Measurements from ENCODE around the gene RFC4. TPM values are rescaled to one million over a fixed set of nuclear protein-coding genes. Genes with fewer than 3 reads are reported as not detected.

Gene RFC4
- total and polyA plus RNA-seq, 9 of the 15 experiments (the other 6 are each of a cell fraction or from before 2014, with no cell fraction given) = 105 to 227 (median 180) TPM

DNA sequence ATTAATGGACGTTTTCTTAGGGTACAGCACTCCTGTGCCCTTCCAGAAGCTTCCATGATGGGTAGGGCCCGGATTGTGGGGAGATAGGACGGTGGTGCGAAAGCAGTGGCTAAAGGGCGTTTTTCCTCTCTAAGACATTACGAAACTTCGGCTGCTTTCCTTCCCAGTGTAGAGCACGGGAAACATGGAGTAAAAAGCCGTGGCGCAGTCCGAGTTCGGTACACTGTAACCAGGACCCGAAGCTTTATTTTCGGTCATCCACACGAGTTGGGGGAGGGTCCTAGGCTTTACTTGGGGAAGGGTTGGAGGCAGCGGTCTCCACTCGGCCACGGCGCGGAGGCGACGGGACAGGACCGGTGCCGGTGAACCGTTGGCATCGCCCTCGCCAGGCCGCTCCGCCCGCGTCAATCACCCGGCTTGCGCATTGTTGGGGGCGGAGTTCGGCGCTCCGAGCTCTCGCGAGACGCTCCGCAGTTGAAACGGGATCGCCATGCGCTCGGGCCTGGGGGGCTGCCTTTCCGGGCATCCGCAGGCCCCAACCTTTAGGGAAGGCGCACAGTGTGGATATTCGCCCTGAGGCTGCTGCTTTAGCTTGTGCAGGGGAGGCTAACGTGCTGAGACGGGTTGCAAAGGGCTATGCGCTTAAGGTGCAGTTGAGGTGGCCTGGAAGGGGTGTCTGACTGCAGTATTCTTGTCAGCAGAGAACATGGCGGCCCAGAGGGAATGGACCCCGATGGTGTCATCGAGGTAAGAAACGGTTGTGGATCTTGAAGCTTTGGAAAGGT, 22.4 kb downstream of the RFC4 start:
- peaks cover 54% of the 10 kb centered on the region for H3K36me3 ChIP-seq (ENCODE audit: control insufficient read depth, insufficient read depth, low read length)
- peak overlapping the region; percentile 99; the same call in 1 of the 2 replicates for H2AFZ ChIP-seq (ENCODE audit: low read depth, low read length)
- ATAC-seq (peak; percentile 86), FAIRE-seq (peak; percentile 57), DNase-seq (ENCODE audit: extremely low read depth in 1 of 4, low spot score in 3 of 4) (peak; percentile 75 to 86 (median 84))
- peaks cover 4 to 18% of the 10 kb centered on the region in 2 experiments; a peak in 4 of 5 replicates for H3K4me1 ChIP-seq (replicated peaks in 1 of 2; ENCODE audit: control insufficient read depth in 2 of 2, insufficient read depth in 2 of 2, low read length in 2 of 2)
- no peaks in the 10 kb centered on the region for H3K9me3 ChIP-seq (replicated peaks; ENCODE audit: control insufficient read depth, insufficient read depth, low read depth, low read length)
- in situ Hi-C loops (cut with MboI) (no loop called here), intact Hi-C loops (cut with micrococcal nuclease) (no loop called here)
- peaks cover 66% of the 10 kb centered on the region for H3K79me2 ChIP-seq (ENCODE audit: control insufficient read depth, insufficient read depth, low read length)
- BruUV-seq (replicated peaks) = TSS peak; percentile 52
- H3K27me3 ChIP-seq (ENCODE audit: control insufficient read depth in 2 of 2, insufficient read depth in 2 of 2, low read length in 2 of 2) = no peaks in the 10 kb centered on the region
- H4K20me1 ChIP-seq (replicated peaks; ENCODE audit: control insufficient read depth, insufficient read depth, low read length) = peaks cover 54% of the 10 kb centered on the region
- 1% methylated on average over 54 of the region's 56 CpGs for WGBS (ENCODE audit: insufficient coverage, low coverage, missing lambda C conversion rate)
- H3K27ac ChIP-seq (ENCODE audit: extremely low read depth, low read depth, low read length) = peak overlapping the region; percentile 99
- no peaks in the 10 kb centered on the region for H3K9me1 ChIP-seq (ENCODE audit: control insufficient read depth, insufficient read depth, low read length)
- ChIA-PET CTCF (ENCODE audit: low intra/inter-chr PET ratio) (no interaction called here), POLR2A (interaction anchor here (0.6 to 3.3 kb wide), 73 partner anchors 8 to 1832 kb away, joined by 3 to 68 read pairs (median 5); partner anchors contain the start of genes DNAJB11, KNG1, RFC4 and RPL39L)
- peak overlapping the region; percentile 99 for H3K4me2 ChIP-seq (ENCODE audit: insufficient read depth, low read length)
- H3K4me3 ChIP-seq = peak overlapping the region; percentile 81
- peak overlapping the region; percentile 100 for H3K9ac ChIP-seq (ENCODE audit: insufficient read depth in 1 of 2, low read depth in 2 of 2, low read length in 2 of 2)
- no peak for TF ChIP-seq CBFA2T3 (IDR thresholded peaks at IDR 0.05)
- TF ChIP-seq MAFF (IDR thresholded peaks at IDR 0.05; ENCODE audit: low read length) = no peak
- TF ChIP-seq HSF4 (CRISPR knock-in tag; IDR thresholded peaks at IDR 0.05; ENCODE audit: borderline replicate concordance) = no peak
- no peak; the same call in 1 of the 2 replicates for TF ChIP-seq ZNF12 (CRISPR knock-in tag; IDR thresholded peaks at IDR 0.05)
- peak; percentile 73; the same call in 1 of the 2 replicates for TF ChIP-seq ZNF232 (CRISPR knock-in tag; IDR thresholded peaks at IDR 0.05)
- no peak for TF ChIP-seq STAT5B (CRISPR knock-in tag; IDR thresholded peaks at IDR 0.05)
- TF ChIP-seq CBFB (CRISPR knock-in tag; IDR thresholded peaks at IDR 0.05) = peak; percentile 13; the same call in 1 of the 2 replicates
- TF ChIP-seq ZNF780A (CRISPR knock-in tag; IDR thresholded peaks at IDR 0.05) = peak; percentile 61; the same call in 1 of the 2 replicates
- no peak for TF ChIP-seq SREBF1 (IDR thresholded peaks at IDR 0.05; ENCODE audit: borderline replicate concordance, low read depth, low read length)
- TF ChIP-seq PHF8 (IDR thresholded peaks at IDR 0.05; ENCODE audit: borderline replicate concordance, low read length) = peak; percentile 4; the same call in 1 of the 2 replicates
- peak; percentile 87 for TF ChIP-seq RBM25 (IDR thresholded peaks at IDR 0.05; ENCODE audit: low read depth, low read length, severe bottlenecking)
- no peak for TF ChIP-seq ZKSCAN3 (CRISPR knock-in tag; IDR thresholded peaks at IDR 0.05)
- no peak for TF ChIP-seq ZNF212 (CRISPR knock-in tag; IDR thresholded peaks at IDR 0.05)
- TF ChIP-seq SIX5 (IDR thresholded peaks at IDR 0.05; ENCODE audit: borderline replicate concordance in 1 of 2, insufficient read depth in 1 of 2, low read depth in 1 of 2, low read length in 2 of 2) = no peak
- TF ChIP-seq BCOR (IDR thresholded peaks at IDR 0.05) = no peak
- TF ChIP-seq POLR2A (conservative IDR thresholded peaks at IDR 0.05) = no peak; the same call in 1 of the 2 replicates
- no peak; the same call in 1 of the 2 replicates for TF ChIP-seq NBN (IDR thresholded peaks at IDR 0.05; ENCODE audit: low read depth)
- no peak for TF ChIP-seq ZNF121 (CRISPR knock-in tag; conservative IDR thresholded peaks at IDR 0.05)
- TF ChIP-seq, protein P1, sequence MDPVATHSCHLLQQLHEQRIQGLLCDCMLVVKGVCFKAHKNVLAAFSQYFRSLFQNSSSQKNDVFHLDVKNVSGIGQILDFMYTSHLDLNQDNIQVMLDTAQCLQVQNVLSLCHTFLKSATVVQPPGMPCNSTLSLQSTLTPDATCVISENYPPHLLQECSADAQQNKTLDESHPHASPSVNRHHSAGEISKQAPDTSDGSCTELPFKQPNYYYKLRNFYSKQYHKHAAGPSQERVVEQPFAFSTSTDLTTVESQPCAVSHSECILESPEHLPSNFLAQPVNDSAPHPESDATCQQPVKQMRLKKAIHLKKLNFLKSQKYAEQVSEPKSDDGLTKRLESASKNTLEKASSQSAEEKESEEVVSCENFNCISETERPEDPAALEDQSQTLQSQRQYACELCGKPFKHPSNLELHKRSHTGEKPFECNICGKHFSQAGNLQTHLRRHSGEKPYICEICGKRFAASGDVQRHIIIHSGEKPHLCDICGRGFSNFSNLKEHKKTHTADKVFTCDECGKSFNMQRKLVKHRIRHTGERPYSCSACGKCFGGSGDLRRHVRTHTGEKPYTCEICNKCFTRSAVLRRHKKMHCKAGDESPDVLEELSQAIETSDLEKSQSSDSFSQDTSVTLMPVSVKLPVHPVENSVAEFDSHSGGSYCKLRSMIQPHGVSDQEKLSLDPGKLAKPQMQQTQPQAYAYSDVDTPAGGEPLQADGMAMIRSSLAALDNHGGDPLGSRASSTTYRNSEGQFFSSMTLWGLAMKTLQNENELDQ (CRISPR knock-in tag; IDR thresholded peaks at IDR 0.05; ENCODE audit: borderline replicate concordance) = peak; percentile 83; the same call in 1 of the 2 replicates
- TF ChIP-seq HDAC1 (IDR thresholded peaks at IDR 0.05) = peak in 1 of 2 experiments; percentile 25; a peak in 2 of 4 replicates
- 0 out of 2 replicates have a peak, but pooled peaks have one; percentile 84 for TF ChIP-seq ZBTB9 (CRISPR knock-in tag; IDR thresholded peaks at IDR 0.05)

Measured in K562 (cell line).